Right ventricle myocardium superior (tissue), 1 donor: ENCODE results near the gene PRAMEF18. TPM values are rescaled to one million over a fixed set of nuclear protein-coding genes. Genes with fewer than 3 reads are reported as not detected.
"Not testable (repeated sequence)": the region's sequence is repeated elsewhere in the genome, so short reads cannot be mapped to it uniquely, and the experiment has no call there.

Experiments
- ATAC-seq: fragments of 200-7000 bp; cut with Tn5 transposase; one replicate; pipeline ENCODE4 v1.9.1; 2020; ENCODE audit warnings: mild to moderate bottlenecking; ENCODE audit not compliant: poor library complexity
- DNase-seq: peaks from one replicate; pipeline ENCODE4 v3.0.0-alpha.2; 2020
- intact Hi-C: fragments of 100-400 bp; cut with DNase I; formaldehyde crosslinking; loops from one replicate; pipeline ENCODE4 v1.11.2; 2022
- long read RNA-seq: library from polyadenylated mRNA; unstranded; transcript quantifications from one replicate; pipeline ENCODE4 v2.0.0, GENCODE V29; 2021
- total RNA-seq: library from RNA; stranded (reverse); fragmentation: NEBNext Ultra II Directional; extraction: Animal tissue kit (Norgen Biotek cat#: 25700); gene quantifications from one replicate; pipeline ENCODE4 v1.2.1, GENCODE V29; 2021
- donor health status: DM: no; HTN: yes; CAD: no; lungs with severe emphysema.

PRAMEF18 gene
- total RNA-seq = not detected
- long read RNA-seq = 0 reads

DNA sequence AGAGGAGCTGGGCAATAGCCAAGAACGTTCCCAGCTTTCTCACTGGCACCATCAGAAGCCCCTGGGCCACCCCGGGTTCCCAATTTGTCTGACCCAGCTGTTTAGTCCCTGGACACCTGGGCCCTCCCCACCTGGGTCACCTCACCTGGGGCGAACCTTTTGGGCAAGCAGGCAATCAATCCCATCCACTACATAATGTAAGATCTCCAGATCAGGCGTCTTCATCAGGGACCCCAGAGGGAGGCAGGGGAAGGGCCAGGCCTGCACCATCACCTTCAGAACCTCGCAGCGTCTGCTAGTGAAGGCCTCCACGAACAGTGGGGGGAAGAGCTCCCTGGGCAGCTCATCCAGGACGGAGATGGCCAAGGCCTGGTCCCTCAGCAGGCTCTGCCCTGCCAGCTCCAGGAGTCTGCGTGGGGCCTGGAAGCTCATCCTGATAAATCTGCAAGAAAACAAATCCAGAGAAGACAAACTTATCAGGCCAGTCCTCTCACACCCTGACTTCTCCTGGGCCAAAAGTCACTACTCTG, at the start of gene PRAMEF18:
TSS of gene PRAMEF18 (minus strand) at position 480 of the 530 bp plus-strand sequence. CDS start at position 432, 48 bp downstream.
- intact Hi-C loops, ATAC-seq: not testable (repeated sequence)
- peak; percentile 21 for DNase-seq

DNA sequence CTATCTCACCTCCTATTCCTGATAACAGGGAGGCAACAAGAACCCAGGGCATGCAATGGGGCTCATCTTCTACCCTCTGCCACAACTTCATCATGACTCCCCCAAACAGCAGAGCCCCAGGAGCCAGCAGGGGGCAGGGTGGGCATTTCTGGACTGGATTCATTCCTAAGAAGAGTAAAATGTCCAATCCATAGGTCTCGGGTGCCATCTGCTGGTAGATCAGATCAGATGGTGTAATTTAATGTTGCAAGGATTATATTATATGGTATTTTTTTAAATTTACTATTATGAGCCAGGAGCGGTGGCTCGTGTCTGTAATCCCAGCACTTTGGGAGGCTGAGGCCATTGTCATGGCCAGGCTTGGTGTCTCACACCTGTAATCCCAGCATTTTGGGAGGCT, 39.2 kb upstream of the PRAMEF18 start:
- intact Hi-C loops, ATAC-seq, DNase-seq: not testable (repeated sequence)

GRCh38 chr1:13253898-13254297, 27.9 kb upstream of the PRAMEF18 start, which contains the start of gene PRAMEF5:
Gene PRAMEF5, plus strand, starts transcription at chr1:13254198. Its CDS starts 5,071 bp downstream, at chr1:13259269.
- ATAC-seq, intact Hi-C loops: not testable (repeated sequence)

DNA sequence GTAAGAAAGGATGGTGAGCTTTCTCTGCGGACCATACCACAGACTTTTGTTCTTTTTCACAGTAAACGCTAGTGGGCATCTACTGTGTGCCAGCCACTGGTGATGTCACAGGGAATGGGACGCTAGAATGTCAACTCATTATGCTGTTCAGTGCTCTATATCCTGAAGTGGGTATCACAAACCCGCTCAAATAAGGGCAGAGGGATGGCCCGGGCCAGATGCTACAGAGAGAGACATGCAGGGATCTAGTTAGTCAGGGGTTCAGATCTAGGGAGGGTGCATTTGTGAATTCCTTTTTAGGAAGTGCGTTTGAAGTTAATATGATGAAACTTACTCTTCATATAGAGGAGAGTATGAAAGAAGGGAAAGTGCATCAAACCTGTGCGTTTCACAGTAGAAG, 21.2 kb upstream of the PRAMEF18 start:
- ATAC-seq, intact Hi-C loops, DNase-seq: not testable (repeated sequence)

More at GRCh38 chr1:13253898-13254297, 27.9 kb upstream of the PRAMEF18 start, which contains the start of gene PRAMEF5:
- not testable (repeated sequence) for DNase-seq

- ATAC-seq, intact Hi-C loops, DNase-seq: not testable (repeated sequence)
Observed at GRCh38 chr1:13246554-13246871, 20.6 kb upstream of the PRAMEF18 start.

GRCh38 chr1:13245841-13246553, 20.0 kb upstream of the PRAMEF18 start:
- ATAC-seq, DNase-seq, intact Hi-C loops: not testable (repeated sequence)

DNA sequence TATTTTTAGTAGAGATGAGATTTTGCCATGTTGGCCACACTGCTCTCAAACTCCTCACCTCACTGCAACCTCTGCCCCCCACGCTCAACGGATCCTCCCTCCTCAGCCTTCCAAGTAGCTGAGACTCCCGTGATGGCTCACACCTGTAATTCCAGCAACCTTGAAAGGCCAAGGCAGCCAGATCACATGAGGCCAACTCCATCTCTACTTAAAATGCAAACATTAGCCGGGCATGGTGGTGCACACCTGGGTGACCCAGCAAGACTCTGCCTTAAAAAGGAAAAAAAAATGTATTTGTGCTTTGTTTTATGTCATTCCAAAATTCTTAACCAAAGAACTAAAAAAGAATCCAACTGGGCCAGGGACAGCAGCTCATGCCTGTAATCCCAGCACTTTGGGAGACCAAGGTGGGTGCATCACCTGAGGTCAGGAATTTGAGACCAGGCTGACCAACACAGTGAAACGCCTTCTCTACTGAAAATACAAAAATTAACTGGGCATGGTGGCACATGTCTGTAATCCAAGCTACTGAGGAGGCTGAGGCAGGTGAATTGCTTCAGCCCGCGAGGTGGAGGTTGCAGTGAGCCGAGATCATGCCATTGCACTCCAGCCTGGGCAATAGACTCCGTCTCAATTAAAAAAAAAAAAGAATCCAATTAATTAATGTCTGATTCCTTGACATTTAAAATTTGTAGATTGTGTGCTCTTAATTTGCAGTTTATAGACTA, 17.7 kb upstream of the PRAMEF18 start:
- intact Hi-C loops, ATAC-seq, DNase-seq: not testable (repeated sequence)

GRCh38 chr1:13239633-13240032, 13.7 kb upstream of the PRAMEF18 start:
- ATAC-seq, DNase-seq, intact Hi-C loops: not testable (repeated sequence)

DNA sequence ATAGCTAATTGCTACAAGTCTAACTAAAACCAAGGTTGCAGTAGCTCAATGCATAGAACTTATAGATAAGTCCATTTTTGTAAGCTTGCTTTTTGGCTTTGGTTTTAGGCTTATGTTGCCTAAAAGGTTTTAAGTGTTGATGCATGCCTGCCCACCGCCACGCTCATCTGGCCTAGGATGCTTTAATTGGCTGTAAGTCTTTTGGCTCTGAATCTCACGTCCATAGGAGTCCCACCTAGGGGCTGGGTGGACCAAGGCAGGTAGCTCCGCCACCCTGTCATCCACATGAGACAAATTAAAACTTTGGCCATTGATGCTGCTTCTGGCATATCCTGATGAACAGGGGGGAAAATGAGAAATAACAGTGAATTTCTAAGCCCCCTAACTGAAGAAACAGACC, 11.6 kb upstream of the PRAMEF18 start:
- ATAC-seq, intact Hi-C loops: not testable (repeated sequence)
- DNase-seq = peak; percentile 15

DNA sequence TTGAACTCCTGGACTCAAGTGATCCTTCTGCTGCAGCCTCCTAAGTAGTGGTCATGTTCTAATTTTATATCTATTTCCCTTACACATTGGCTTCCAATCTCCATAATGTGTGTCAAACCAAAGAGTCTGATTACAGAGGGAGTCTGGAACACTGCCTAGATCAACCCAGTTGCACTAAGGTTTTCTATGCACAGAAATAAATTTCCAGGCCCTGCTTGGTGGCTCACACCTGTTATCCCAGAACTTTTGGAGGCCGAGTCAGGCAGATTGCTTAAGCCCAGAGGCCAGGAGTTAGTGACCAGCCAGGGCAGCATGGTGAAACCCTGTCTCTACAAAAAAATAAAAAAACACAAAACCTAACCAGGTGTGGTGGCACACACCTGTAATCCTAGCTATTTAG, 8.1 kb upstream of the PRAMEF18 start:
- intact Hi-C loops, ATAC-seq: not testable (repeated sequence)
- peak; percentile 9 for DNase-seq

- peak; percentile 6 for DNase-seq
- ATAC-seq = not testable (repeated sequence)
Observed at GRCh38 chr1:13232056-13232455, 6.1 kb upstream of the PRAMEF18 start.

GRCh38 chr1:13231061-13231750, 5.3 kb upstream of the PRAMEF18 start:
- peak; percentile 32 for DNase-seq
- ATAC-seq, intact Hi-C loops: not testable (repeated sequence)

More at GRCh38 chr1:13232056-13232455, 6.1 kb upstream of the PRAMEF18 start:
- intact Hi-C loops = not testable (repeated sequence)

- DNase-seq = peak; percentile 10
- intact Hi-C loops, ATAC-seq: not testable (repeated sequence)
Observed at GRCh38 chr1:13230601-13231000, 4.6 kb upstream of the PRAMEF18 start.

DNA sequence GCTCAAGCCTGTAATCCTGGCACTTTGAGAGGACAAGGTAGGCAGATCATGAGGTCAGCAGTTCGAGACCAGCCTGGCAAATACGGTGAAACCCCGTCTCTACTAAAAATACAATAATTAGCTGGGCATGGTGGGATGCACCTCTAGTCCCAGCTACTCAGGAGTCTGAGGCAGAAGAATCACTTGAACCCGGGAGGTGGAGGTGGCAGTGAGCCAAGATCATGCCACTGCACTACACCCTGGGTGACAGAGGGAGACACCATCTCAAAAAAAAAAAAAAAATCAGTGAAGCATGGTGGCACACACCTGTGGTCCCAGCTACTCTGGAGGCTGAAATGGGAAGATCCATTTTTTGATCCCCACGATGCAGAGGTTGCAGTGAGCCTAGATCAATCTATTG, 4.1 kb upstream of the PRAMEF18 start:
- intact Hi-C loops, ATAC-seq, DNase-seq: not testable (repeated sequence)

DNA sequence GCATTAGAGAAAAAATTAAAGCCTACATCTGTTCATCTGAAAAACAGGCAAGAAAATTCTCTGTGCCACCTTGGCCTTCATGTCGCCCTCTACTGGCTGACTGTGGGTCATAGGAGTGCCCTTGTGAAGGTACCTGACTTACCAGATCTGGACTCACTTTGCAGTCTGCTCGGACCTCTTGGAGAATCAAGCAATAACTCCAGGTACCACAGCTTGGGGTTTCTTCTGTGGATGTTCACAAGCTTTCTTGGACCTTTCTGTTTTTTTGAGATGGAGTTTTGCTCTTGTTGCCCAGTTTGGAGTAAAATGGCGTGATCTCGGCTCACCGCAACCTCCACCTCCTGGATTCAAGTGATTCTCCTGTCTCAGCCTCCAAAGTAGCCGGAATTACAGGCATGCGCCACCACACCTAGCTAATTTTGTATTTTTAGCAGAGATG, 2.4 kb upstream of the PRAMEF18 start:
- DNase-seq = peak; percentile 16
- intact Hi-C loops = no loop called here
- no peak for ATAC-seq

DNA sequence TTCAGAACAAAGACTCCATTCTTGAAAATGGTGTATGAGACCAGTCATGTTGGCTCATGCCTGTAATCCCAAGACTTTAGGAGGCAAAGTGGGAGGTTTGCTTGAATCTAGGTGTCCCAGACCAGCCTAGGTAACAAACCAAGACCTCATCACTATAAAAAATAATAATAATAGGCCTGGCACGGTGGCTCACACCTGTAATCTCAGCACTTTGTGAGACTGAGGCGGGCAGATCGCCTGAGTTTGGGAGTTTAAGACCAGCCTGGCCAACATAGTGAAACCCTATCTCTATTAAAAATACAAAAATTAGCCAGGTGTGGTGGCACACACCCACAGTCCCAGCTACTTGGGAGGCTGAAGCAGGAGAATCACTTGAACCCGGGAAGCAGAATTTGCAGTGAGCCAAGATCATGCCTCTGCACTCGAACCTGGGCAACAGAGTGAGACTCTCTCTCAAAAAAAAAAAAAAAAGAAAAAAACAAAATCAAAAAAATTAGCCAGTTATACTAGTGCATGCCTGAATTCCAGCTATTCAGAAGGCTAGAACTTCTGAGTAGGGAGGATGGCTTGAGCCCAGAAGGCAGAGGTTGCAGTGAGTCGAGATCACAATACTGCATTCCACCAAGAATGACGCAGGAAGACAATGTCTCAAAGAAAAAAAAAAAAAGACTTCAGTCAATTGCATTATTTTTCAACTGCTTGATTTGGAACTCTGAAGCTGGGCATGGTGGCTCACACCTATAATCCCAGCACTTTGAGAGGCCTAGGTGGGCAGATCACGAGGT, 1.5 kb upstream of the PRAMEF18 start:
- intact Hi-C loops, ATAC-seq: not testable (repeated sequence)
- peak; percentile 13 for DNase-seq

DNA sequence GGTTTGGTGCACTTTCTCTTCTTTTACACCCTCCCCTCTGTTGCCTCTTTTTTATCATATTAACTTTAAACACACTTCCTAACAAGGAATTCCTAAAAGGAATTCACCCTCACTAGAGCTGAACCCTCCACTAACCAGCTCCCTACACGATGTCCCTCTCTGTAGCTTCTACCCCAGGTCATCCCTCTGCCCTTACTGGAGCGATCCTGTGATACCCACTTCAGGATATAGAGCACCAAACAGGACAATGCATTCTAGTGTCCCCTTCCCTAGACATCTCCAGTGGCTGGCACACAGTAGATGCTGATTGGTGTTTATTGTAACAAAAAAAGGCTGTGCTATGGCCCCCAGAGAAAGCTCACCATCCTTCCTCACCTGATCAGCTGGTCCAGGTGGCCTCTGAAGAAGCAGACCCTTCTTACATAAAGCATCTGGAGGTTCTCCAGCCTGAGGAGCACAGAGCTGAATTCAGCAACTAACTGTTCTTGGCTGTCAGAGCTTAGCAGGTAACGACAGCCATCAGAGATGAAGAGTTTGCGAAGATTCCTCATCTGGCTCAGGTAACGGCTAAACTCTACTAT, 1.4 kb downstream of the PRAMEF18 start:
- ATAC-seq = no peak
- DNase-seq = peak; percentile 6
- intact Hi-C loops = no loop called here
